Upper lobe of left lung (tissue), 4 donors: ENCODE results near the gene NFS1.
"Not testable (repeated sequence)": the region's sequence is repeated elsewhere in the genome, so short reads cannot be mapped to it uniquely, and the experiment has no call there.

ENCODE experiments used
- CTCF ChIP-seq, 6 experiments: fragments of 450-650 bp in 4 of 6; fragments of 200-600 bp in 2 of 6; sonication (generic) in 2 of 6; IDR thresholded peaks; one replicate each; pipeline ENCODE4 v1.5.1; 2016 to 2019; ENCODE audit warnings: antibody characterized with exemption in 6 of 6
- POLR2A ChIP-seq, 4 donors: fragments of 450-650 bp; IDR thresholded peaks; one replicate each; pipeline ENCODE4 v1.5.1; 2016 to 2017; ENCODE audit warnings: antibody characterized with exemption in 4 of 4, mild to moderate bottlenecking in 2 of 4
- POLR2AphosphoS5 ChIP-seq, 2 donors: sonication (generic); formaldehyde crosslinking; IDR thresholded peaks; one replicate each; pipeline ENCODE4 v1.5.1; 2017; ENCODE audit warnings: antibody characterized with exemption in 2 of 2

- TF ChIP-seq CTCF, POLR2AphosphoS5, POLR2A (IDR thresholded peaks at IDR 0.05): not testable (repeated sequence)
Observed at GRCh38 chr20:35713120-35713519, 14.0 kb upstream of the NFS1 start.
